Activated naive CD4-positive, alpha-beta T cell treated with anti-CD3 and anti-CD28 coated beads, Interleukin-2, amount 50 U/mL, for 16 hours (primary cell): ENCODE results near the gene CXCL17.
"Not testable (repeated sequence)": the region's sequence is repeated elsewhere in the genome, so short reads cannot be mapped to it uniquely, and the experiment has no call there.

ENCODE experiments used
- DNase-seq: peaks from one replicate; pipeline ENCODE4 v3.0.0-alpha.2; 2020

Gene CXCL17

GRCh38 chr19:42461700-42462324 lies 19.1 kb upstream of the CXCL17 start:
- DNase-seq = no peak

DNA sequence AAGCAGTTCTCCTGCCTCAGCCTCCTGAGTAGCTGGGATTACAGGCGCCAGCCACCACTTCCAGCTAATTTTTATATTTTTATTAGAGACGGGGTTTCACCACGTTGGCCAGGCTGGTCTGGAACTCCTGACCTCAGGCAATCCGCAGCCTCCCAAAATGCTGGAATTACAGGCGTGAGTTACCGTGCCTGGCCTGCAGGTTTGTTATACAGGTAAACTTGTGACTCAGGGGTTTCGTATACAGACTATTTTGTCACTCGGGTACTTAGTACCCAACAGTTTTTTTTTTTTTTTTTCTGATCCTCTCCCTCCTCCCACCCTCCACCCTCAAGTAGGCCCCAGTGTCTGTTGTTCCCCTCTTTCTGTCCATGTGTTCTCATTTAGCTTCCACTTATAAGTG lies 18.5 kb upstream of the CXCL17 start:
- not testable (repeated sequence) for DNase-seq

- no peak for DNase-seq
These were observed 17.2 kb upstream of the CXCL17 start for GRCh38 chr19:42459926-42460325.

- DNase-seq = no peak
These were observed 12.9 kb upstream of the CXCL17 start for GRCh38 chr19:42455621-42456081.

DNA sequence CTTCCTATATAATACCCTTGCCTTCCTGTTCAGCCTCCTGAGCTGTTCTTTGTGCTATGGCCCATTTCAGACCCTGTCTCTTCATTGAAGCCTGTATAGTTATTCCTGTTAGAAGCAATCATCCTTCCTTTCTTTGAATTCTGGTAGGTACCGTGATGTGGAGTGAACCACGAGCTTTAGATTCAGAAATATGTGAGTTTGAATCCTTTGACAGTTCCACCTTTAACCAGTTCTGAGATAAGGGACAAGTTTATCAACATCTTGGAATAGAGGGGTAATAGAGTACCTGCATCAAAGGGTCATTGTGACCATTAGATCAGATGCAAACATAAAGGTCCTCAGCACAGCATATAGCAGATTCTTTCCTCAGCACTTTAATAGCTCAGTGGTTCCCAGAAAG lies 12.3 kb upstream of the CXCL17 start:
- DNase-seq = no peak

DNA sequence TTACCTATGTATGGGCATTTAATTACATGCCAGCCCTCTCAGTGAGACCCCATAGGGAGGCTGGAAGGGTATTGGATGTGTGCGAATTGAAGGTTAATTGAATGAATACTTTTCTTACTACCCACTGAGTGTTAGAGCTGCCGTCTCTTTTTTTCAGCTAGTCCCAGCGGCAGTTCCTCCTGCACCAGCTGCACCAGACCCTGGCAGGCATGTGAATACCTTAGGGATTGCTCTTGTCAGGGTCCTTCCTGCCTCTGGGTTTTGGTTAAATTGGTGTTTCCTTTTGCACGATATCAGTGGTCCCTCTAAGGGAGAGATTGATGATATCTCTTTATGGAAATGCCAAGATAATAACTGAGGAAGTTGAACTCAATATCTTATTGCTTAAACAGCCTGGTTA lies 9.8 kb upstream of the CXCL17 start:
- DNase-seq = no peak

GRCh38 chr19:42450314-42450934 lies 7.7 kb upstream of the CXCL17 start:
- DNase-seq = peak; percentile 66

- not testable (repeated sequence) for DNase-seq
These were observed 5.6 kb upstream of the CXCL17 start for GRCh38 chr19:42448306-42448705.

GRCh38 chr19:42445948-42446347 lies 3.2 kb upstream of the CXCL17 start:
- no peak for DNase-seq

DNA sequence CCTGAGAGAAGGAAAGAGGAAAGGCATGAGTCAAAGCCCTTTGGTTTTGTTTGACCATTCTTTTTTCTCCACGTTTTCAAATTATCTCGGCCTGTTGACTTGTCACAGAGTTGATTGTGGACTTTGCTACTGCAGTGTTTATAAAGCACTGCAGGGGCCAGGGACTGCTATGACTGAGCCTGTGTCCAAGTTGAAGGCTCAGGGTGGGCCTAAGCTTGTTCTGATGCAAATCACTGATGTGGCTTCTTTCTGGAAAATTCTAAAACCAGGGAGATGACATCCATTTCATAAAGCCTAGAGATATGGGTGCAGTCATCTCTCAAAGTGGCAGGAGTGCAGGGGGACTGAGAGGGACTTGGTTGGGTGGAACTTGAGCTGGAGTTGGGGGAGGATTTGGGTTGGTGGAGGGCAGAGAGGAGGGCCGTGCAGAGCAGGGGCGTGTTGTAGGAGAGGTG lies 1.2 kb upstream of the CXCL17 start:
- no peak for DNase-seq

DNA sequence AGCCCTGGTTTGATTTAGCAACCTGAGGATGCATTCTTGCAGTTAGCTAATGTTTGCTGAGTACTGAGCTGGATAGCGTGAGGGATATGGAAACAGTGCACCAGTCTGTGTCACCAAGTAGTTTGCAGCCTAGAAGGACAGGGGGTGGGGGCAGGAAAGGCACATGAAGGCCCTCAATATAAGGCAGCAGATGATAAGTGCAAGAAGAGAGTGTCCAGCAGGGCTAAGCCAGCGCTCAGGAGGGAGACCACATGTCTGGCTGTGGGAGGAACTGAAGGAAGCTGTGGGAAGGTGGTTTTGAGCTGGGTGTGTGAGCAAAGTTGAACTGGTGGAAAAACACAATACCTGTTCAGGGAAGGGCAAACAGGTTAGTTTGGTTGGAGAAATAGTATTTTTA lies 1.7 kb downstream of the CXCL17 start:
- no peak for DNase-seq

GRCh38 chr19:42440357-42441048 lies 2.2 kb downstream of the CXCL17 start:
- DNase-seq = peak; percentile 82

GRCh38 chr19:42436006-42436405 lies 6.7 kb downstream of the CXCL17 start:
- no peak for DNase-seq

- no peak for DNase-seq
These were observed 7.4 kb downstream of the CXCL17 start for GRCh38 chr19:42435316-42435715.

GRCh38 chr19:42433503-42434260 lies 9.1 kb downstream of the CXCL17 start:
- peak; percentile 70 for DNase-seq

GRCh38 chr19:42431486-42431885 lies 11.3 kb downstream of the CXCL17 start:
- DNase-seq = no peak

DNA sequence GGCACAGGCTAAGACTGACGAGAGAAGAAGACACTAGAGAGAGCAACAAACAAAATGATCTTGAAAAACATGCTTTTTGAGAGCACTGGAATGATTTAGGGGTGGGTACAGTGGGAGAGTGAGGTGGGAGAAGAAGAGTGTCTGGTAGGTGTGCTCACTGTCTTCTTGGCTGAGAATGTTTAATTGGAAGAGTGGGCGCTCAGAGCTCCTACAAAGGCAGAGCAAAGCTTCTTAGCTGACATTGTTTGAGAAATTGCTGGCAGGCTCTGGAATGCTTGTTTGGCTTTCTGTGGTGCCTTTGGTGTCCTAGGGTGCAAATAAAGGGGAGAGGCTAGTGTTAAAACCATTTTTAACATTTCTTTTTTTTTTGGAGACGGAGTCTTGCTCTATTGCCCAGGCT lies 14.1 kb downstream of the CXCL17 start:
- DNase-seq = no peak

GRCh38 chr19:42427313-42427712 lies 15.4 kb downstream of the CXCL17 start, which contains the start of gene LIPE:
Gene LIPE, minus strand, starts transcription at chr19:42427388. Its CDS starts 239 bp downstream, at chr19:42427149.
- DNase-seq = no peak

GRCh38 chr19:42426643-42427042 lies 16.1 kb downstream of the CXCL17 start:
- DNase-seq = no peak

GRCh38 chr19:42424712-42425131 lies 18.0 kb downstream of the CXCL17 start:
- DNase-seq = no peak

- no peak for DNase-seq
These were observed 18.4 kb downstream of the CXCL17 start for GRCh38 chr19:42424345-42424707.

- peak; percentile 95 for DNase-seq
These were observed 19.0 kb downstream of the CXCL17 start for GRCh38 chr19:42423462-42424344.
